Measurements from ENCODE around the gene CBX4. TPM values are rescaled to one million over a fixed set of nuclear protein-coding genes. Genes with fewer than 3 reads are reported as not detected.
A peak's percentile ranks its signal among the peaks of the same experiment; 100 is the strongest.

Gene CBX4
- total and polyA plus RNA-seq, 2 of the 13 experiments (the other 11 are each of a cell fraction or from before 2014, with no cell fraction given): 25.8 to 50.8 TPM

DNA sequence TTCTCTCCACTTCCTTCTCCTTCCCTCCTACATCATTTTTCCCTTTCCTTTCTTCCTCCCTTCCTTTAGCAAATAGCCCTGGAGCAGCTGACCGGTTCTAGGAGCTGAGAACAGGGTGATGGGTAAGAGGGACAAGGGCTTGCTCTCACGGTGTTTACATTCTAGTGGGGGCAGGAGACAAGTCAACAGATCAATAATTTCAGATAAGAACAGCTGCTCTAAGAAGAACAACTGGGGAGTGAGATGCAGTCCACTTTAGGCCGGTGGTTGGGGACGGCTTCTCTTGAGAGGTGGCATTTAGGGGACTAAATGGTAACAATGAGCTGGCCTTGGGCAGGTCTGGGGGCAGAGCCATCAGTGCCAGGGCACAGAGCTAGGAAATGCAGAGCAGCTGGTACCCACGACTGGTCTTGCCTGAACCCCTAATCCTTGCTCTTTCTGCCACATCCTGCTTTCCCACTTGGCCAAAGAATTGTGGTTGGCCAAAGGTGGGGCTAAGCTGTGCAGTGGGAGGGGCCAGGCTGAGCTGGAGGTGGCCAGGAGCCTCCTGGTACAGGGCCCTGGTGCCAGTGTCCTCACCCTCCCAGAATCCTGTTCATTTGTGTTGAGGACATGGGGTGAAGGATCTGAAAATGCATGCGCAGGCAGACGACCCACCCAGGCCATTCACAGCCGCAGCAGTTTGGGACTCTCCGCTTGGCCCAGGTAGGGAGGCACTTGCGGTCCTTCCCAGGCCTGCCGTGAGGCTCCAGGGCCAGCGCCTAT lies 17.7 kb downstream of the CBX4 start (continued):
- TF ChIP-seq, protein P1, sequence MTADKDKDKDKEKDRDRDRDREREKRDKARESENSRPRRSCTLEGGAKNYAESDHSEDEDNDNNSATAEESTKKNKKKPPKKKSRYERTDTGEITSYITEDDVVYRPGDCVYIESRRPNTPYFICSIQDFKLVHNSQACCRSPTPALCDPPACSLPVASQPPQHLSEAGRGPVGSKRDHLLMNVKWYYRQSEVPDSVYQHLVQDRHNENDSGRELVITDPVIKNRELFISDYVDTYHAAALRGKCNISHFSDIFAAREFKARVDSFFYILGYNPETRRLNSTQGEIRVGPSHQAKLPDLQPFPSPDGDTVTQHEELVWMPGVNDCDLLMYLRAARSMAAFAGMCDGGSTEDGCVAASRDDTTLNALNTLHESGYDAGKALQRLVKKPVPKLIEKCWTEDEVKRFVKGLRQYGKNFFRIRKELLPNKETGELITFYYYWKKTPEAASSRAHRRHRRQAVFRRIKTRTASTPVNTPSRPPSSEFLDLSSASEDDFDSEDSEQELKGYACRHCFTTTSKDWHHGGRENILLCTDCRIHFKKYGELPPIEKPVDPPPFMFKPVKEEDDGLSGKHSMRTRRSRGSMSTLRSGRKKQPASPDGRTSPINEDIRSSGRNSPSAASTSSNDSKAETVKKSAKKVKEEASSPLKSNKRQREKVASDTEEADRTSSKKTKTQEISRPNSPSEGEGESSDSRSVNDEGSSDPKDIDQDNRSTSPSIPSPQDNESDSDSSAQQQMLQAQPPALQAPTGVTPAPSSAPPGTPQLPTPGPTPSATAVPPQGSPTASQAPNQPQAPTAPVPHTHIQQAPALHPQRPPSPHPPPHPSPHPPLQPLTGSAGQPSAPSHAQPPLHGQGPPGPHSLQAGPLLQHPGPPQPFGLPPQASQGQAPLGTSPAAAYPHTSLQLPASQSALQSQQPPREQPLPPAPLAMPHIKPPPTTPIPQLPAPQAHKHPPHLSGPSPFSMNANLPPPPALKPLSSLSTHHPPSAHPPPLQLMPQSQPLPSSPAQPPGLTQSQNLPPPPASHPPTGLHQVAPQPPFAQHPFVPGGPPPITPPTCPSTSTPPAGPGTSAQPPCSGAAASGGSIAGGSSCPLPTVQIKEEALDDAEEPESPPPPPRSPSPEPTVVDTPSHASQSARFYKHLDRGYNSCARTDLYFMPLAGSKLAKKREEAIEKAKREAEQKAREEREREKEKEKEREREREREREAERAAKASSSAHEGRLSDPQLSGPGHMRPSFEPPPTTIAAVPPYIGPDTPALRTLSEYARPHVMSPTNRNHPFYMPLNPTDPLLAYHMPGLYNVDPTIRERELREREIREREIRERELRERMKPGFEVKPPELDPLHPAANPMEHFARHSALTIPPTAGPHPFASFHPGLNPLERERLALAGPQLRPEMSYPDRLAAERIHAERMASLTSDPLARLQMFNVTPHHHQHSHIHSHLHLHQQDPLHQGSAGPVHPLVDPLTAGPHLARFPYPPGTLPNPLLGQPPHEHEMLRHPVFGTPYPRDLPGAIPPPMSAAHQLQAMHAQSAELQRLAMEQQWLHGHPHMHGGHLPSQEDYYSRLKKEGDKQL (CRISPR knock-in tag; IDR thresholded peaks at IDR 0.05; ENCODE audit: low read depth): peak; percentile 82; the same call in 1 of the 2 replicates
- TF ChIP-seq ZNF331 (CRISPR knock-in tag; IDR thresholded peaks at IDR 0.05) (peak; percentile 67; the same call in 1 of the 2 replicates), ZNF567 (CRISPR knock-in tag; IDR thresholded peaks at IDR 0.05; ENCODE audit: borderline replicate concordance) (no peak), GFI1 (CRISPR knock-in tag; IDR thresholded peaks at IDR 0.05; ENCODE audit: borderline replicate concordance) (no peak), FOXP1 (IDR thresholded peaks at IDR 0.05) (peak; percentile 86), FOXP1 (CRISPR knock-in tag; IDR thresholded peaks at IDR 0.05) (peak; percentile 99), NBN (conservative IDR thresholded peaks at IDR 0.05) (no peak), FOSL2 (CRISPR knock-in tag; IDR thresholded peaks at IDR 0.05) (peak; percentile 61; the same call in 1 of the 2 replicates), BCL6 (CRISPR knock-in tag; IDR thresholded peaks at IDR 0.05) (peak; percentile 92), ZBTB38 (CRISPR knock-in tag; IDR thresholded peaks at IDR 0.05) (peak; percentile 9; the same call in 1 of the 2 replicates), ZNF225 (CRISPR knock-in tag; IDR thresholded peaks at IDR 0.05) (0 out of 2 replicates have a peak, but pooled peaks have one; percentile 23), ZNF296 (CRISPR knock-in tag; conservative IDR thresholded peaks at IDR 0.05) (0 out of 2 replicates have a peak, but pooled peaks have one; percentile 64)
- TF ChIP-seq, protein P2, sequence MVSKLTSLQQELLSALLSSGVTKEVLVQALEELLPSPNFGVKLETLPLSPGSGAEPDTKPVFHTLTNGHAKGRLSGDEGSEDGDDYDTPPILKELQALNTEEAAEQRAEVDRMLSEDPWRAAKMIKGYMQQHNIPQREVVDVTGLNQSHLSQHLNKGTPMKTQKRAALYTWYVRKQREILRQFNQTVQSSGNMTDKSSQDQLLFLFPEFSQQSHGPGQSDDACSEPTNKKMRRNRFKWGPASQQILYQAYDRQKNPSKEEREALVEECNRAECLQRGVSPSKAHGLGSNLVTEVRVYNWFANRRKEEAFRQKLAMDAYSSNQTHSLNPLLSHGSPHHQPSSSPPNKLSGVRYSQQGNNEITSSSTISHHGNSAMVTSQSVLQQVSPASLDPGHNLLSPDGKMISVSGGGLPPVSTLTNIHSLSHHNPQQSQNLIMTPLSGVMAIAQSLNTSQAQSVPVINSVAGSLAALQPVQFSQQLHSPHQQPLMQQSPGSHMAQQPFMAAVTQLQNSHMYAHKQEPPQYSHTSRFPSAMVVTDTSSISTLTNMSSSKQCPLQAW (CRISPR knock-in tag; IDR thresholded peaks at IDR 0.05): peak; percentile 66
- TF ChIP-seq, protein P3, sequence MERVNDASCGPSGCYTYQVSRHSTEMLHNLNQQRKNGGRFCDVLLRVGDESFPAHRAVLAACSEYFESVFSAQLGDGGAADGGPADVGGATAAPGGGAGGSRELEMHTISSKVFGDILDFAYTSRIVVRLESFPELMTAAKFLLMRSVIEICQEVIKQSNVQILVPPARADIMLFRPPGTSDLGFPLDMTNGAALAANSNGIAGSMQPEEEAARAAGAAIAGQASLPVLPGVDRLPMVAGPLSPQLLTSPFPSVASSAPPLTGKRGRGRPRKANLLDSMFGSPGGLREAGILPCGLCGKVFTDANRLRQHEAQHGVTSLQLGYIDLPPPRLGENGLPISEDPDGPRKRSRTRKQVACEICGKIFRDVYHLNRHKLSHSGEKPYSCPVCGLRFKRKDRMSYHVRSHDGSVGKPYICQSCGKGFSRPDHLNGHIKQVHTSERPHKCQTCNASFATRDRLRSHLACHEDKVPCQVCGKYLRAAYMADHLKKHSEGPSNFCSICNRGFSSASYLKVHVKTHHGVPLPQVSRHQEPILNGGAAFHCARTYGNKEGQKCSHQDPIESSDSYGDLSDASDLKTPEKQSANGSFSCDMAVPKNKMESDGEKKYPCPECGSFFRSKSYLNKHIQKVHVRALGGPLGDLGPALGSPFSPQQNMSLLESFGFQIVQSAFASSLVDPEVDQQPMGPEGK (CRISPR knock-in tag; IDR thresholded peaks at IDR 0.05): peak; percentile 100
- TF ChIP-seq, protein P4, sequence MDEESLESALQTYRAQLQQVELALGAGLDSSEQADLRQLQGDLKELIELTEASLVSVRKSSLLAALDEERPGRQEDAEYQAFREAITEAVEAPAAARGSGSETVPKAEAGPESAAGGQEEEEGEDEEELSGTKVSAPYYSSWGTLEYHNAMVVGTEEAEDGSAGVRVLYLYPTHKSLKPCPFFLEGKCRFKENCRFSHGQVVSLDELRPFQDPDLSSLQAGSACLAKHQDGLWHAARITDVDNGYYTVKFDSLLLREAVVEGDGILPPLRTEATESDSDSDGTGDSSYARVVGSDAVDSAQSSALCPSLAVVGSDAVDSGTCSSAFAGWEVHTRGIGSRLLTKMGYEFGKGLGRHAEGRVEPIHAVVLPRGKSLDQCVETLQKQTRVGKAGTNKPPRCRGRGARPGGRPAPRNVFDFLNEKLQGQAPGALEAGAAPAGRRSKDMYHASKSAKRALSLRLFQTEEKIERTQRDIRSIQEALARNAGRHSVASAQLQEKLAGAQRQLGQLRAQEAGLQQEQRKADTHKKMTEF (CRISPR knock-in tag; IDR thresholded peaks at IDR 0.05): peak; percentile 82
- TF ChIP-seq, protein P5, sequence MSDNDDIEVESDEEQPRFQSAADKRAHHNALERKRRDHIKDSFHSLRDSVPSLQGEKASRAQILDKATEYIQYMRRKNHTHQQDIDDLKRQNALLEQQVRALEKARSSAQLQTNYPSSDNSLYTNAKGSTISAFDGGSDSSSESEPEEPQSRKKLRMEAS (IDR thresholded peaks at IDR 0.05): peak; percentile 71
